ENCODE results near the gene ENTPD2.

ENTPD2 gene

GRCh38 chr9:137018761-137019559, 34.9 kb downstream of the ENTPD2 start:
- no peak for DNase-seq (ENCODE audit: low read depth in 2 of 2, low spot score in 1 of 2)

GRCh38 chr9:137017791-137018497, 35.9 kb downstream of the ENTPD2 start:
- no peak for DNase-seq (ENCODE audit: low read depth in 2 of 2, low spot score in 1 of 2)

- no peak for DNase-seq (ENCODE audit: low read depth in 2 of 2, low spot score in 1 of 2)
These were observed 36.8 kb downstream of the ENTPD2 start for GRCh38 chr9:137017071-137017470.

GRCh38 chr9:137016436-137016835, 37.4 kb downstream of the ENTPD2 start:
- no peak for DNase-seq (ENCODE audit: low read depth in 2 of 2, low spot score in 1 of 2)

- DNase-seq (ENCODE audit: low read depth in 2 of 2, low spot score in 1 of 2), result no peak
These were observed 37.9 kb downstream of the ENTPD2 start for GRCh38 chr9:137015976-137016375.

GRCh38 chr9:137015540-137015930, 38.3 kb downstream of the ENTPD2 start:
- DNase-seq (ENCODE audit: low read depth in 2 of 2, low spot score in 1 of 2), result no peak

GRCh38 chr9:137014776-137015539, 38.9 kb downstream of the ENTPD2 start:
- DNase-seq (ENCODE audit: low read depth in 2 of 2, low spot score in 1 of 2), result no peak

GRCh38 chr9:137014166-137014565, 39.7 kb downstream of the ENTPD2 start:
- DNase-seq (ENCODE audit: low read depth in 2 of 2, low spot score in 1 of 2), result no peak

- no peak for DNase-seq (ENCODE audit: low read depth in 2 of 2, low spot score in 1 of 2)
These were observed 40.3 kb downstream of the ENTPD2 start for GRCh38 chr9:137013571-137013940.

GRCh38 chr9:137012694-137013570, 40.9 kb downstream of the ENTPD2 start:
- DNase-seq (ENCODE audit: low read depth in 2 of 2, low spot score in 1 of 2), result no peak

- DNase-seq (ENCODE audit: low read depth in 2 of 2, low spot score in 1 of 2), result no peak
These were observed 41.8 kb downstream of the ENTPD2 start for GRCh38 chr9:137011907-137012675.

- no peak for DNase-seq (ENCODE audit: low read depth in 2 of 2, low spot score in 1 of 2)
These were observed 42.7 kb downstream of the ENTPD2 start for GRCh38 chr9:137011156-137011555.

GRCh38 chr9:137009938-137010732, 43.7 kb downstream of the ENTPD2 start:
- no peak for DNase-seq (ENCODE audit: low read depth in 2 of 2, low spot score in 1 of 2)

- no peak for DNase-seq (ENCODE audit: low read depth in 2 of 2, low spot score in 1 of 2)
These were observed 44.6 kb downstream of the ENTPD2 start for GRCh38 chr9:137009217-137009616.

GRCh38 chr9:137008312-137008711, 45.5 kb downstream of the ENTPD2 start:
- DNase-seq (ENCODE audit: low read depth in 2 of 2, low spot score in 1 of 2), result no peak

GRCh38 chr9:137007816-137008270, 46.0 kb downstream of the ENTPD2 start:
- DNase-seq (ENCODE audit: low read depth in 2 of 2, low spot score in 1 of 2), result no peak

GRCh38 chr9:137007108-137007815, 46.6 kb downstream of the ENTPD2 start:
- DNase-seq (ENCODE audit: low read depth in 2 of 2, low spot score in 1 of 2), result no peak

GRCh38 chr9:137006116-137007003, 47.5 kb downstream of the ENTPD2 start:
- no peak for DNase-seq (ENCODE audit: low read depth in 2 of 2, low spot score in 1 of 2)
